ENCODE results near the gene IL22.
A peak's percentile ranks its signal among the peaks of the same experiment; 100 is the strongest.

Gene IL22

DNA sequence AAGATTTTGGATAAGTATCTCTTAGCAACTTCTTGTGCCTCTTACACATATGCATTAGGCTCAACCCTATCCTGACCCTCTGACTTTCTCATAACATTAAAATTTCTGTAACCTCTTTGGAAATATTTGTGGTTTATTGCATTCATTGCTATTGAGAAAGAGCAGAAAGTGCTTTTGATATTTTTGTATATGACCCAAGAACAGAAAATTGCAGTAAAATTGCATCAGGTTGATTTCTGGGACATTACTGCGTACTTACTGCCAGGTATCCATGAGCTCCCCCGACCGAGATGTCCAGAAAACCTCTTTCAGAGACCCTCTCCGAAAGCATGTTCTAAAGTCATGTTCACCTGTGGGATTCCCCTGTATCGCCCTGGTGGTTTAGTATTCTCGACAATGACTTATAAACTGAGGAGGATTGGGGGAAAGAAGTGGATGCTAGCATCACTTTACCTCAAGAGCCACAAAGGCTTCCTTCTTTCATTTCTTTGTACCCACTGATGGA is 14.5 kb upstream of the IL22 start (continued):
- TF ChIP-seq, protein P1, sequence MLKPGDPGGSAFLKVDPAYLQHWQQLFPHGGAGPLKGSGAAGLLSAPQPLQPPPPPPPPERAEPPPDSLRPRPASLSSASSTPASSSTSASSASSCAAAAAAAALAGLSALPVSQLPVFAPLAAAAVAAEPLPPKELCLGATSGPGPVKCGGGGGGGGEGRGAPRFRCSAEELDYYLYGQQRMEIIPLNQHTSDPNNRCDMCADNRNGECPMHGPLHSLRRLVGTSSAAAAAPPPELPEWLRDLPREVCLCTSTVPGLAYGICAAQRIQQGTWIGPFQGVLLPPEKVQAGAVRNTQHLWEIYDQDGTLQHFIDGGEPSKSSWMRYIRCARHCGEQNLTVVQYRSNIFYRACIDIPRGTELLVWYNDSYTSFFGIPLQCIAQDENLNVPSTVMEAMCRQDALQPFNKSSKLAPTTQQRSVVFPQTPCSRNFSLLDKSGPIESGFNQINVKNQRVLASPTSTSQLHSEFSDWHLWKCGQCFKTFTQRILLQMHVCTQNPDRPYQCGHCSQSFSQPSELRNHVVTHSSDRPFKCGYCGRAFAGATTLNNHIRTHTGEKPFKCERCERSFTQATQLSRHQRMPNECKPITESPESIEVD (tag by site-specific recombination; IDR thresholded peaks at IDR 0.05): no peak
- TF ChIP-seq ZSCAN16 (tag by site-specific recombination; IDR thresholded peaks at IDR 0.05) (no peak), ZBTB20 (tag by site-specific recombination; IDR thresholded peaks at IDR 0.05) (no peak), ZBTB48 (tag by site-specific recombination; IDR thresholded peaks at IDR 0.05) (no peak), ZNF311 (tag by site-specific recombination; IDR thresholded peaks at IDR 0.05; ENCODE audit: borderline replicate concordance) (no peak), ZNF585B (tag by site-specific recombination; IDR thresholded peaks at IDR 0.05) (no peak), ZNF560 (tag by site-specific recombination; IDR thresholded peaks at IDR 0.05; ENCODE audit: borderline replicate concordance) (no peak), ZNF391 (tag by site-specific recombination; IDR thresholded peaks at IDR 0.05; ENCODE audit: borderline replicate concordance, low read depth) (no peak)
- TF ChIP-seq, protein P2, sequence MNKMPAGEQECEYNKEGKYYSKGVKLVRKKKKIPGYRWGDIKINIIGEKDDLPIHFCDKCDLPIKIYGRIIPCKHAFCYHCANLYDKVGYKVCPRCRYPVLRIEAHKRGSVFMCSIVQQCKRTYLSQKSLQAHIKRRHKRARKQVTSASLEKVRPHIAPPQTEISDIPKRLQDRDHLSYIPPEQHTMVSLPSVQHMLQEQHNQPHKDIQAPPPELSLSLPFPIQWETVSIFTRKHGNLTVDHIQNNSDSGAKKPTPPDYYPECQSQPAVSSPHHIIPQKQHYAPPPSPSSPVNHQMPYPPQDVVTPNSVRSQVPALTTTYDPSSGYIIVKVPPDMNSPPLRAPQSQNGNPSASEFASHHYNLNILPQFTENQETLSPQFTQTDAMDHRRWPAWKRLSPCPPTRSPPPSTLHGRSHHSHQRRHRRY (tag by site-specific recombination; IDR thresholded peaks at IDR 0.05): no peak

DNA sequence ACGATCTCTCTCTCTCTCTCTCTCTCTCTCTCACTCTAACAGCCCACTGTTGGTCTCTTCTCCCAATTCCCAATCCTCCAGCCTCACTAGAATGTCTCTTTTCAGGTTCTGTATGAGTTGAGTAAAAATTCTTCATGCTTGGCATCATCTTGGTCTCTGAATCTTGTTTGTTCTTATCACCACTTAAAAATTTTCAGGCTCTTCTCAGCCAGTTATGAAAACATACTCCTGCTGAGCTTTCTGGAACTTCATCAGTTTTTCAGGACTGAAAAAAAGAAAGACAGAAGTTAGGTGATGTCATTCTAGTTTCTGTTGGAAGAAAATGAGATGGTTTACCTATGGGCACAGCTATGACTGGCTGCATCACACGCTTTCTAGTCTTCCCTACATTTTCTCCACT is 11.5 kb upstream of the IL22 start:
- no peaks in the 10 kb centered on the region; a peak in 1 of 3 replicates for H3K36me3 ChIP-seq (ENCODE audit: control insufficient read depth in 2 of 2, insufficient read depth in 1 of 2, low read length in 2 of 2)
- POLR2A ChIA-PET: interaction anchor here (0.7 kb wide), 1 partner anchor 26 kb away, joined by 3 read pairs; no protein-coding TSS in a partner anchor
- no peaks in the 10 kb centered on the region for H3K4me1 ChIP-seq (ENCODE audit: control insufficient read depth, insufficient read depth, low read length)
- no peaks in the 10 kb centered on the region for H3K9me3 ChIP-seq (ENCODE audit: control insufficient read depth, insufficient read depth, low read depth, low read length)
- TF ChIP-seq, protein P3, sequence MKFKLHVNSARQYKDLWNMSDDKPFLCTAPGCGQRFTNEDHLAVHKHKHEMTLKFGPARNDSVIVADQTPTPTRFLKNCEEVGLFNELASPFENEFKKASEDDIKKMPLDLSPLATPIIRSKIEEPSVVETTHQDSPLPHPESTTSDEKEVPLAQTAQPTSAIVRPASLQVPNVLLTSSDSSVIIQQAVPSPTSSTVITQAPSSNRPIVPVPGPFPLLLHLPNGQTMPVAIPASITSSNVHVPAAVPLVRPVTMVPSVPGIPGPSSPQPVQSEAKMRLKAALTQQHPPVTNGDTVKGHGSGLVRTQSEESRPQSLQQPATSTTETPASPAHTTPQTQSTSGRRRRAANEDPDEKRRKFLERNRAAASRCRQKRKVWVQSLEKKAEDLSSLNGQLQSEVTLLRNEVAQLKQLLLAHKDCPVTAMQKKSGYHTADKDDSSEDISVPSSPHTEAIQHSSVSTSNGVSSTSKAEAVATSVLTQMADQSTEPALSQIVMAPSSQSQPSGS (tag by site-specific recombination; IDR thresholded peaks at IDR 0.05; ENCODE audit: low read depth): peak; percentile 41; the same call in 1 of the 2 replicates
- TF ChIP-seq ZNF610 (tag by site-specific recombination; IDR thresholded peaks at IDR 0.05; ENCODE audit: borderline replicate concordance): no peak
- no peak overlapping the region for H3K4me3 ChIP-seq (ENCODE audit: low read depth, low read length)
- CTCF ChIA-PET: no interaction called here
- no peak overlapping the region for H3K27ac ChIP-seq (ENCODE audit: extremely low read depth, low read depth, low read length)

DNA sequence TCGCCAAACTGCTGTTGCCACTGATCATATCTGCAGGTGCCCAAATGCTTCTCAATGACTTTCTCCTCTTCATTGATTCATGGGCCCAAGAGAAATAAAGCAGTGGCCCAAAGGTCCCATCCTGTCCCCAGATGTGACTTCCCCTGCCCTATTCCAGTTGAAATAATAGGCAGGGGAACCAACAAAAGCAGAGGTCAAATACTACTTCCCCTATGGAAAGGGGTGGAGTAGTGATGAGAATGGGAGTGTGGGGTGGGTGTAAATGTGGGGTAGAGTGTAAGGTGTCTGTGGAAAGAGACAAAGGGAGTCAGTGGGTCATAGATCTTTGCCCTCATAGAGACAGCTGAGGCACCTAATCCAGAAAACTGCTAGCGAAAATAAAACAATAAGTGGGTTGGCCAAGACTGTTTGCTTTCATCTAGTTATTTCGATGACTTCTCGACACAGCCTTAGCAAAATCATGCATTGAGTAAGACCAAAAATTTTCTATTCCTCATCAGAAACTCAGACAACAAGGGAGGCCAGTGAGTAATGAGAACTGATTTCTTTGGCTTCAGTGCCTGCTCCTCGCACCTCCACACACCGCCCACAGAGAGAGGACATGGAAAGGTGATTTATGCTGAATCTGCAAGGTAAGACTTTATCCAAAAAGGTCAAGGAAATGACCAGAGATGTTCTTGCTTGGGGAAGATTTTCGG is 10.9 kb upstream of the IL22 start:
- Histone ChIP-seq H3K9me3 (ENCODE audit: control insufficient read depth, insufficient read depth, low read depth, low read length) (no peaks in the 10 kb centered on the region), H3K4me1 (ENCODE audit: control insufficient read depth, insufficient read depth, low read length) (no peaks in the 10 kb centered on the region), H3K27ac (ENCODE audit: extremely low read depth, low read depth, low read length) (no peak overlapping the region), H3K36me3 (ENCODE audit: control insufficient read depth in 2 of 2, insufficient read depth in 1 of 2, low read length in 2 of 2) (no peaks in the 10 kb centered on the region; a peak in 1 of 3 replicates), H3K4me3 (ENCODE audit: low read depth, low read length) (no peak overlapping the region)
- ChIA-PET CTCF (no interaction called here), POLR2A (no interaction called here)
- no peak for TF ChIP-seq HOXD13 (CRISPR knock-in tag; IDR thresholded peaks at IDR 0.05; ENCODE audit: borderline replicate concordance)
- TF ChIP-seq ZNF626 (tag by site-specific recombination; IDR thresholded peaks at IDR 0.05): no peak
- TF ChIP-seq KLF1 (tag by site-specific recombination; IDR thresholded peaks at IDR 0.05): no peak
- TF ChIP-seq ZNF596 (tag by site-specific recombination; IDR thresholded peaks at IDR 0.05): peak; percentile 74; the same call in 1 of the 2 replicates
- TF ChIP-seq SP2 (tag by site-specific recombination; IDR thresholded peaks at IDR 0.05): no peak
- TF ChIP-seq, protein P4, sequence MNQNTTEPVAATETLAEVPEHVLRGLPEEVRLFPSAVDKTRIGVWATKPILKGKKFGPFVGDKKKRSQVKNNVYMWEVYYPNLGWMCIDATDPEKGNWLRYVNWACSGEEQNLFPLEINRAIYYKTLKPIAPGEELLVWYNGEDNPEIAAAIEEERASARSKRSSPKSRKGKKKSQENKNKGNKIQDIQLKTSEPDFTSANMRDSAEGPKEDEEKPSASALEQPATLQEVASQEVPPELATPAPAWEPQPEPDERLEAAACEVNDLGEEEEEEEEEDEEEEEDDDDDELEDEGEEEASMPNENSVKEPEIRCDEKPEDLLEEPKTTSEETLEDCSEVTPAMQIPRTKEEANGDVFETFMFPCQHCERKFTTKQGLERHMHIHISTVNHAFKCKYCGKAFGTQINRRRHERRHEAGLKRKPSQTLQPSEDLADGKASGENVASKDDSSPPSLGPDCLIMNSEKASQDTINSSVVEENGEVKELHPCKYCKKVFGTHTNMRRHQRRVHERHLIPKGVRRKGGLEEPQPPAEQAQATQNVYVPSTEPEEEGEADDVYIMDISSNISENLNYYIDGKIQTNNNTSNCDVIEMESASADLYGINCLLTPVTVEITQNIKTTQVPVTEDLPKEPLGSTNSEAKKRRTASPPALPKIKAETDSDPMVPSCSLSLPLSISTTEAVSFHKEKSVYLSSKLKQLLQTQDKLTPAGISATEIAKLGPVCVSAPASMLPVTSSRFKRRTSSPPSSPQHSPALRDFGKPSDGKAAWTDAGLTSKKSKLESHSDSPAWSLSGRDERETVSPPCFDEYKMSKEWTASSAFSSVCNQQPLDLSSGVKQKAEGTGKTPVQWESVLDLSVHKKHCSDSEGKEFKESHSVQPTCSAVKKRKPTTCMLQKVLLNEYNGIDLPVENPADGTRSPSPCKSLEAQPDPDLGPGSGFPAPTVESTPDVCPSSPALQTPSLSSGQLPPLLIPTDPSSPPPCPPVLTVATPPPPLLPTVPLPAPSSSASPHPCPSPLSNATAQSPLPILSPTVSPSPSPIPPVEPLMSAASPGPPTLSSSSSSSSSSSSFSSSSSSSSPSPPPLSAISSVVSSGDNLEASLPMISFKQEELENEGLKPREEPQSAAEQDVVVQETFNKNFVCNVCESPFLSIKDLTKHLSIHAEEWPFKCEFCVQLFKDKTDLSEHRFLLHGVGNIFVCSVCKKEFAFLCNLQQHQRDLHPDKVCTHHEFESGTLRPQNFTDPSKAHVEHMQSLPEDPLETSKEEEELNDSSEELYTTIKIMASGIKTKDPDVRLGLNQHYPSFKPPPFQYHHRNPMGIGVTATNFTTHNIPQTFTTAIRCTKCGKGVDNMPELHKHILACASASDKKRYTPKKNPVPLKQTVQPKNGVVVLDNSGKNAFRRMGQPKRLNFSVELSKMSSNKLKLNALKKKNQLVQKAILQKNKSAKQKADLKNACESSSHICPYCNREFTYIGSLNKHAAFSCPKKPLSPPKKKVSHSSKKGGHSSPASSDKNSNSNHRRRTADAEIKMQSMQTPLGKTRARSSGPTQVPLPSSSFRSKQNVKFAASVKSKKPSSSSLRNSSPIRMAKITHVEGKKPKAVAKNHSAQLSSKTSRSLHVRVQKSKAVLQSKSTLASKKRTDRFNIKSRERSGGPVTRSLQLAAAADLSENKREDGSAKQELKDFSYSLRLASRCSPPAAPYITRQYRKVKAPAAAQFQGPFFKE (tag by site-specific recombination; IDR thresholded peaks at IDR 0.05; ENCODE audit: borderline replicate concordance): no peak
